NCI-H446 treated with DMSO at 0.1 percent for 48 hours (cell line): Measurements from ENCODE around the gene FZD8.
"Not testable (repeated sequence)": the region's sequence is repeated elsewhere in the genome, so short reads cannot be mapped to it uniquely, and the experiment has no call there.

Experiments used
- DNase-seq: peaks from one replicate; lab custom pipeline; 2025; lab: John Stamatoyannopoulos, UW

The FZD8 gene

GRCh38 chr10:35642035-35642792 is at the start of gene FZD8:
Gene FZD8 (minus strand): TSS chr10:35642296. CDS start chr10:35641429, 867 bp downstream.
- DNase-seq, result peak; percentile 79

DNA sequence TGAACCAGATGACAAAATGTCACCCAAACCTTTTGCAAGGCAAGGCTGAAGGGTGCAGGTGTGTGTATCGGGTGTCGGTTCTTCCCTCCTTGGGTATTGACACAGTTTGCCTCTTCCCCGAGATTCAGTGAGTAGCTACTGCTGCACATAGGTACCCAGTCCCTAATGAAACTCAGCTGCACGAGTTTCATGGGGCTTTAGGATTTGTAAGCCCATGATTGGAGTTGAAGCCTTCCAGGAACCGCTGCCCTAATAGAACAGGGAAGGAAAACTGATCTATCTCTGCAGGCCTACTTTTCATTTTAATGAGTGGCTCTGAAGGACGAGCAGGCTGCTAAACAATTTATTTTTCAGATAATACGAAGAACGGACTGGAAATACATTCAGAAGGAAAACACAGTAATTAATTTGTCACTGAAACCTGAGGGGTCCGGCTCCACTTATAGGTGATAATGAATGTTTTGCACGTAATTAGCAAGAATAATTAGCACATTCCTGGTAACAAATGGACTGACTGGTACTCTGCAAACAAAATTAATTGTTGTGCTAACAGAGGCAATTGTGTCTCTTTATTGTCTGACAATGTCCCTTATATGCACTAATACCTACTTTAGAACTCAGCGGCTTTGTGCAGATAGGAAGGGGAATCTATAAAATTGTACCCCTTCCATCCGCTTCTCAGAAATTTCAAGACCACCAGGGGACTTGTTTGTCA is 49.6 kb upstream of the FZD8 start:
- DNase-seq, result no peak

GRCh38 chr10:35690534-35690933 is 48.4 kb upstream of the FZD8 start:
- no peak for DNase-seq

DNA sequence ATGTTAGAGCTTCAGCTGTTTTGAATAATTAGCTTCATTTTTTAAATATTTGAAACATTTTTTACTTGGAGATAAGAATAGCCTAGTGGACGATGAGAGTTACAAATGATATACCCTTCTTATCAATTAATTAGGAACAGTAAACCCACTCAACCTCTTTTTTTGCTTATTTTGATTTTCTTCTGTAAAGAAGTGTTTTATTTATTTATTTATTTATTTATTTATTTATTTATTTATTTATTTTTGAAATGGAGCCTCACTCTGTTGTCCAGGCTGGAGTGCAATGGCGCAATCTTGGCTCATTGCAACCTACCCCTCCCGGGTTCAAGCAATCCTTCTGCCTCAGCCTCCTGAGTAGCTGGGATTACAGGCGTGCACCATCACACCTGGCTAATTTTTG is 43.8 kb upstream of the FZD8 start:
- DNase-seq, result not testable (repeated sequence)

DNA sequence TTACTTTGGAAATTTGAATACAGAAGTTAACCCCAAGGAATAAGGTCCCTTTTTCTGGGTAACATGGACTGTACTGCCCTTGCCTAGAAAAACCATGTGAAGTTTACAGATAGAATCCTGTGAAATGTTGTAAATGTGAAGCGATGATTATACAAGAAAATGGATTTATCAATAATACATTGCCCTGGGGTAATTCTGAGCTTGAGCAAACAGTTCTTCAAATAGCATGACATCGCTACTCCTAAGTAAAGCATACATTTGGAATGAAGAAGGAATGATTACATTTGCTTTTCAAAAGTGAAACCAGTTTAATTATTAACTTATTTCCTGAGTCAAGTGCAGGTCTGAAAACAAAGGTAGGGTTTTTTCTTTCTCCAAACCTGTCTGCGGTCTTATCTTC is 43.3 kb upstream of the FZD8 start:
- DNase-seq, result no peak

DNA sequence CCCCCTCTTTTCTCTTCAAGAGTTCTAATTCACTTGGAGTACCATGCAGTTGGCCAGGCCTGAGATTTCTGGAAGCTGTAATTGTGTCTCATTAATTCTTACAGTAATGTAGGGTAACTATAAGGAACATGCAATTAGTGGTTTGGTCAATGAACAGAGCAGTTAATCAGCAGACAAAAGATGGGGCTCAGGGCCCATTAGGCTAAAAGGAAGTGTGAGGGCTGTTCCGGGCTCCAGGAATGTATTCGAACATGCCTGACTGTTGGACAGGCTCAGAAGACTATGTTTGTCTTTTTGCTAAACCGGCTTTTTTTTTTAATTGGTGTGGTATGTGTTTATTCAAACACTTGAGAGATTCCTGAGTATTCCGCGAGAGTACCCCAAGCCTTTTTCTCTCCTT is 42.5 kb upstream of the FZD8 start:
- DNase-seq, result no peak

GRCh38 chr10:35675846-35676245 is 33.8 kb upstream of the FZD8 start:
- no peak for DNase-seq

DNA sequence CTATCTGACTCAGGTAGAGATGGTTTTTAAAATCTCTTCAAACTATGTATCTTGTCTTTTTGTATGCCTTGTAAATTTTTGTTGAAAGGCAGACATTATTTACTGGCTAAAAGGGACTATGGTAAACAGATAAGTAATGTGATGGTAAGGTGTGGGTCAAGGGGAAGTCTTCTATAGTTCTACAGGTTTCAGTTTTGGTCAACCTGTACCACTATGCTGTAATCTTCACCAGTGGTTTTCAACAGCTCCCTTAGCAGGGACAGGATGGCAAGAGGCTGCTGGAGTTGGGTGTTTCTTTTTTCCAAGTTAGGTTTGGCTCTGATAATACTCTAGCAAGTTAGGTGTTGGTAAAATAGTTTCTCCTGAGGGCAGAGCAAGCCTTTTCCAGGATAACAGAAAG is 32.7 kb upstream of the FZD8 start:
- no peak for DNase-seq

DNA sequence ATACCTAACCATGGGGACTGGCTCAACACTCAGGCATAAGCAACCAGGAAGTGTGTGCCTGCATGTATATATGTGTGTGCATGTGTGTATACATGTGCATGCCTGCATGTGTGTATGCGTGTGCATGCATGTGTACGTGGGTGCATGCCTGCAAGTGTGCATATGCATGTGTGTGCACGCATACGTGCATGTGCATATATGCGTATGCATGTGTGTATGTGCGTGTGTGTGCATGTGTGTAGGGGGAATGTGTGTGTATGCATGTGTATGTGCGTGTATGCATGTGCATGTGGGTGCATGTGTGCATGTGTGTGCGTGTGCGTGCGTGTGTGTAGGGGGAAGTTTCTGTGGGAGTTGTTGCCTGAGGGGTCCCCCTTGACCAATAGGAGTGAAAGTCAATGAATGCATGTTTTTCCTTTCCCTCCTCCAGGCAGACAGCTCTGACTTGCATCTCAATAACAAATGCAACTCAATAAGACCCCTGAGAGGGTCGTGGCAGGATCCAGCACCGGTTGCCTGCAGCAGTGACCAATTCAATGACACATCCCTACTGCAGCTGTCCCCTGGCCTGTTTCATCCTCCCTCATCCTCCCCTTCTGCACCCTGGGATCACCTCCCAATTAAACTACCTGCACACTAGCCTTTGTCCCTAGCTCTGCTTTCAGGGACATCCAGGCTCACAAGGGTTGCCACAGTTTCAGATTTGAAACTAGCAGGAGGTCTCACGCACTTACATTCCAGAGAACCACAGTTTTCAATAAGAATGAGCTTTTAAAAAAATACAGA is 27.0 kb upstream of the FZD8 start:
- no peak for DNase-seq

GRCh38 chr10:35667971-35668370 is 25.9 kb upstream of the FZD8 start:
- DNase-seq, result no peak

GRCh38 chr10:35667270-35667889 is 25.3 kb upstream of the FZD8 start:
- DNase-seq, result no peak

DNA sequence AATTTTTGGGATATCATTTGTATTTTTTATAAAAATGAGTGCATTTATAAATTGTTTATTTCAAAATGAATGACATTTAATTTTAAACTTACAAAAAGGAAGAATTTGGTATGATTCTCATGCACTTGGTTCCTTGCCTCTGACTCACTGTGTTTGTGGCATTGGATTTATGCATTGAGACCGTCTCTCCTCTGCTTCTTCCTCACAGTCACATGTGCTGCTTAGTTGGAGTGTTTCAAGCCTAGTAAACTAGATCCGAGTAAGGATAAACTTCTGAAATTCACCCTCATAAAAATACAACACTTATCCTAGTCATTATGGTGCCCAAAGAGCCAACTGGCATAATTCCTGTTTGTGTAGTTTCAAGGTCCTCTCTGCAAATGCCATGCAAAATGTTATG is 19.1 kb upstream of the FZD8 start:
- no peak for DNase-seq

GRCh38 chr10:35659456-35659855 is 17.4 kb upstream of the FZD8 start:
- DNase-seq, result no peak

- DNase-seq, result no peak
These were observed 15.5 kb upstream of the FZD8 start for GRCh38 chr10:35657621-35658020.

DNA sequence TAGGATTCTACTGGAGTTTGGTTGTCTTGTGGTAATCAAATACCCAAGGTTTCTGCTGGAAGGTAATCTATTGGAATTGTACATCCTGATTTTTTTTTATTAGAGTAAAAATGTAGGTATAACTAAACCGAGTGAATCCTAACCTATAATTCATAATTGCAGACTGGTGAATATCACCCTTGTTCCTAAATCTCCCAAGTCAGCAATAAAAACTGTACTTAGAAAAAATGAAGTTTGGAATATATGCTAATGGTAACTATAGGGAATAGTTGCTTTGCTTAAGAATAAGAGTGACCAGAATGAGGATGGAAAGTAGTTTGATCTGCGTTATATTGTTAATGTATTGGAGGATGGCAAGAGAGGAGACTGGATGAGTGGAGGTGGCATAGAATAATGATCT is 10.7 kb upstream of the FZD8 start:
- DNase-seq, result no peak

GRCh38 chr10:35650894-35651293 is 8.8 kb upstream of the FZD8 start:
- no peak for DNase-seq

- peak; percentile 3 for DNase-seq
These were observed 2.2 kb upstream of the FZD8 start for GRCh38 chr10:35644050-35644950.

GRCh38 chr10:35643151-35644049 is 1.3 kb upstream of the FZD8 start:
- peak; percentile 62 for DNase-seq

DNA sequence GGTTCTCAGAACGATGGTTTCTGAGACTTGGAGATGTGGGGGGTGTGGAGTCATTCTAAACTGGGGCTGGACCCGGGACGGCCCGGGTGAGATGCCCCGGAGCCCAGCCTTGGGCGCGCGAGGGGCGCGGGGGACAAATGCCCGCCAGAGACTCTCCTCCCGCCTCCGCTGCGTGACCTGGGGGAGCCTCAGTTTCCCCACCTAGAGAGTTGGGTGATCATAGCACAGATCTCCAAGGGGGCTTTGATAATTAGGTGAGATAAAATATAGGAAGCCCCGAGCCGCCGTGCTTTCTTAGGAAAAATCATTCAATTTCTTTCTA is 658 bp upstream of the FZD8 start:
- no peak for DNase-seq

- no peak for DNase-seq
These were observed 441 bp downstream of the FZD8 start for GRCh38 chr10:35641676-35642034.
